WERI-Rb-1 (cell line): ENCODE measurements around the gene UBXN7.

ENCODE experiments used
- DNase-seq: peaks from one replicate; pipeline ENCODE4 v3.0.0-alpha.2; 2020
- H3K27ac ChIP-seq: fragments of 250-450 bp; sonication (Bioruptor Pico); 2 replicates; pipeline ENCODE4 v1.5.1; 2020; ENCODE audit warnings: mild to moderate bottlenecking, moderate library complexity
- H3K27me3 ChIP-seq: fragments of 250-450 bp; sonication (Bioruptor Pico); 2 replicates; pipeline ENCODE4 v1.5.1; 2021; ENCODE audit warnings: mild to moderate bottlenecking, low read depth, moderate library complexity; ENCODE audit not compliant: insufficient read depth, severe bottlenecking
- H3K36me3 ChIP-seq: fragments of 250-450 bp; sonication (Bioruptor Pico); 2 replicates; pipeline ENCODE4 v1.5.1; 2020; ENCODE audit warnings: mild to moderate bottlenecking, moderate library complexity
- H3K4me3 ChIP-seq: 2 replicates; pipeline ENCODE4 v1.5.1; 2011; ENCODE audit warnings: low read depth, mild to moderate bottlenecking, control low read depth, low read length
- H3K9me3 ChIP-seq: fragments of 250-450 bp; sonication (Bioruptor Pico); 2 replicates; pipeline ENCODE4 v1.5.1; 2021; ENCODE audit warnings: mild to moderate bottlenecking, moderate library complexity; ENCODE audit not compliant: severe bottlenecking
- CTCF ChIP-seq: IDR thresholded peaks from 2 replicates; pipeline ENCODE4 v1.5.1; 2011; ENCODE audit warnings: low read depth, mild to moderate bottlenecking, control low read depth, inconsistent platforms, low read length

Gene UBXN7

GRCh38 chr3:196341137-196341536 is 91.1 kb downstream of the UBXN7 start:
- H3K27me3 ChIP-seq, result no peaks in the 10 kb centered on the region
- no peak overlapping the region for H3K27ac ChIP-seq
- H3K4me3 ChIP-seq, result no peak overlapping the region
- H3K9me3 ChIP-seq, result no peaks in the 10 kb centered on the region
- TF ChIP-seq CTCF, result no peak
- no peak for DNase-seq
- no peaks in the 10 kb centered on the region for H3K36me3 ChIP-seq

- Histone ChIP-seq H3K9me3 (no peaks in the 10 kb centered on the region), H3K27ac (no peak overlapping the region), H3K36me3 (no peaks in the 10 kb centered on the region), H3K27me3 (no peaks in the 10 kb centered on the region), H3K4me3 (no peak overlapping the region)
- no peak for DNase-seq
- TF ChIP-seq CTCF, result no peak
These were observed 91.8 kb downstream of the UBXN7 start for GRCh38 chr3:196340466-196340865.

- no peak overlapping the region for H3K27ac ChIP-seq
- no peak for TF ChIP-seq CTCF
These were observed 92.6 kb downstream of the UBXN7 start for GRCh38 chr3:196339493-196340254.

GRCh38 chr3:196339044-196339443 is 93.2 kb downstream of the UBXN7 start:
- no peak for TF ChIP-seq CTCF
- Histone ChIP-seq H3K27me3 (no peaks in the 10 kb centered on the region), H3K9me3 (no peaks in the 10 kb centered on the region), H3K36me3 (no peaks in the 10 kb centered on the region), H3K27ac (no peak overlapping the region), H3K4me3 (no peak overlapping the region)
- DNase-seq, result no peak

More at GRCh38 chr3:196339493-196340254, 92.6 kb downstream of the UBXN7 start:
- no peak for DNase-seq
- Histone ChIP-seq H3K27me3 (no peaks in the 10 kb centered on the region), H3K9me3 (no peaks in the 10 kb centered on the region), H3K4me3 (no peak overlapping the region), H3K36me3 (no peaks in the 10 kb centered on the region)

GRCh38 chr3:196336319-196337145 is 95.7 kb downstream of the UBXN7 start:
- no peak overlapping the region for H3K4me3 ChIP-seq
- no peaks in the 10 kb centered on the region for H3K9me3 ChIP-seq
- no peak for TF ChIP-seq CTCF
- H3K36me3 ChIP-seq, result no peaks in the 10 kb centered on the region
- DNase-seq, result no peak
- no peaks in the 10 kb centered on the region for H3K27me3 ChIP-seq
- no peak overlapping the region for H3K27ac ChIP-seq
